Activated CD4-positive, CD25-positive, alpha-beta regulatory T cell treated with anti-CD3 and anti-CD28 coated beads, Interleukin-2, amount 50 U/mL, for 72 hours (primary cell): ENCODE data around the gene TAF1B.
"Not testable (repeated sequence)": the region's sequence is repeated elsewhere in the genome, so short reads cannot be mapped to it uniquely, and the experiment has no call there.

Source experiments
- DNase-seq: peaks from one replicate; pipeline ENCODE4 v3.0.0; 2021

The TAF1B gene

GRCh38 chr2:9835068-9835467 lies 8.2 kb upstream of the TAF1B start:
- DNase-seq, result not testable (repeated sequence)

- DNase-seq, result no peak
Measured at GRCh38 chr2:9836074-9836473, 7.2 kb upstream of the TAF1B start.

GRCh38 chr2:9836517-9836916 lies 6.8 kb upstream of the TAF1B start:
- DNase-seq, result no peak

GRCh38 chr2:9837451-9837850 lies 5.8 kb upstream of the TAF1B start:
- no peak for DNase-seq

DNA sequence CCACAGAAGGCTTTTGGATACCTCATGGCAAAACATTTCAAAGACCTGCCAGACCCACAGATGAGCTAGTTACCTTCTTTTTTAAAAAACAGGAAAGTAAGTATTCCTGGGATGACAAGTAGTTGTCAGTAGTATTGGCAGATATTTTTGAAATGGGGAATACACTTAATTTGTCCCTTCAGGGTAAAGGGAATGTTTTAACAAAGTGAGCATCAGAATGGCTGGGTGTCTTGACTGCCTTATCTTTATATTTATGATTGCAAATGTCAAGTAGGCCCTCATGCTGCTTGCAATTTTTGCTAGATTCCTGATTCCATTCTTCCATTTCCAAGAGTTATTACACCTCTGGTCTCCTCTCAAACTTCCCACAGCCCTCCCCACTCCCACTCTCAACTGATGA lies 4.9 kb upstream of the TAF1B start:
- DNase-seq, result no peak

GRCh38 chr2:9842487-9843228 lies 616 bp upstream of the TAF1B start:
- no peak for DNase-seq

DNA sequence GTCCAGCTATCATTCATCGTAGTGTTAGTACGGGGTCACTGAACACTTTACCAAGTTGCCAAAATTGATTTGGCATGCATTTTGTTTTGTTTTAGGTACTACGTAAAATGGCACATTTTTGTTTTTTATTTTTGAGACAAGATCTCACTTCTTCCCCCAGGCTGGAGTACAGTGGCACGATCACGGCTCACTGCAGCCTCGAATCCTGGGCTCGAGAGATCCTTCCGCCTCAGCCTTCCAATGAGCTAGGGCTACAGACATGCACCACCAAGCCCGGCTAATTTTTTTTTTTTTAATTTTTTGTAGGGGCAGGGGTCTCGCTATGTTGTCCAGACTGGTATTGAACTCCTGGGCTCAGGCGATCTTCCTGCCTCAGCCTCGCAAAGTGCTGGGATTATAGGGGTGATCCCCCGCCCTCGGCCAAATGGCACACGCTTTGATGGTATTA lies 786 bp downstream of the TAF1B start:
- DNase-seq, result no peak

GRCh38 chr2:9844576-9844975 lies 1.3 kb downstream of the TAF1B start:
- no peak for DNase-seq

DNA sequence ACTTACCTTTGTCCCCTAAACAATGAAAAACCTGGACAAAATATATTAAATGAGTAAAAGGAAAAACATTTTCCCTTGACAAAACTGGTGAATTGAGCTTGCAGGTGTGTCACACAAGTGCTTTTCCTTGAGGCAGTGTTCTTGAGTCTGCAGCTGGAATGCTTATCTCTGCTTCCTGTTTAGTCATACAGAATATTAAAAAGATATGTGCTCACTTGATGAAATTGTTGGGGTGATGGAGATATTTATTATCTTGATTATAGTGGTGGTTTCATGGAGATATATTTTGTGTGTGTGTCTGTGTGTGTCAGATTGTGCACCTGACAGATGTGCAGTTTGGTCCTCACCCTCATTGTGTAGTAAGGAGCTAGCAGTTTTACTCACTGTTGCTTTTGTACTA lies 3.3 kb downstream of the TAF1B start:
- DNase-seq, result no peak

- no peak for DNase-seq
Measured at GRCh38 chr2:9847140-9847539, 3.9 kb downstream of the TAF1B start.

DNA sequence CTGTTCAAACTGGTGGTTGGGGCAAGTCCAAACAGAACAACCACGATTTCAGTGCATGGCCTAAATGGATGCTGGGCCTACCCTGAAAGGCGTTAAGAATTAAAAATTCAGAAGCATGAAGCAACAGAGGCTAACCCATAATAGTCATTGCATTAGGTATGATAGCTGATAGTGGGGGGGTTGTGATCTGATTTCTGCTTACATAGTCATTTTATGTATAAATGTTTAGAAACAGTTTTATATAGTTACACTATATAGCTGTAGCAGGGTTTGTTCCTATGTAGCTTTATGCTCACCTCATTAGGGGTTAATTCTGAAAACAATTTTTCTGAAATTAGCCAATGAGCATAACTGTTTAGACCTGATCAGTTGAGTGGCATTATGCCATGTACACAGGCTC lies 9.6 kb downstream of the TAF1B start:
- DNase-seq, result no peak

DNA sequence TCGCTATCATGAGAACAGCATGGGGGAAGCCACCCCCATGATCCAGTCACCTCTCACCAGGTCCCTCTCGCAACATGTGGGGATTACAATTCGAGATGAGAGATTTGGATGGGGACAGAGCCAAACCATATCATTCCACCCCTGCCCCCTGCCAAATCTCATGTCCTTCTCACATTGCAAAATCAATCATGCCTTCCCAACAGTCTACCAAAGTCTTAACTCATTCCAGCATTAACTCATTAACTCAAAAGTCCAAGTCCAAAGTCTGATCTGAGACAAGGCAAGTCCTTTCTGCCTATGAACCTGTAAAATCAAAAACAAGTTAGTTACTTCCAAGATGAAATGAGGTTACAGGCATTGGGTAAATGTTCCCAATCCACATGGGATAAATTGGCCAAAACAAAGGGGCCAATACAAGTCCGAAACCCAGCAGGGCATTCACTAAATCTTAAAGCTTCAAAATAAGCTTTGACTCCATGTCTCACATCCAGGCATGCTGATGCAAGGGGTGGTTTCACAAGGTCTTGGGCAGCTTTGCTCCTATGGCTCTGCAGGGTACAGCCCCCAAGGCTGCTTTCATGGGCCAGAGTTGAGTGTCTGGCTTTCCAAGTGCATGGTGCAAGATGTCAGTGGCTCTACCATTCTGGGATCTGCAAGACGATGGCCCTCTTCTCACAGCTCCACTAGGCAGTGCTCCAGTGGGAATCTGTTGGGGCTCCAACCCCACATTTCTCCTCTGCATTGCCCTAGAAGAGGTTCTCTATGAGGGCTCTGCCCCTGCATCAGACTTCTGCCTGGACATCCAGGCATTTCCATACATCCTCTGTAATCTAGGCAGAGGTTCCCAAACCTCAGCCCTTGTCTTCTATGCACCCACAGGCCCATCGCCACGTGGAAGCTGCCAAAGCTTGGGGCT lies 14.8 kb downstream of the TAF1B start:
- no peak for DNase-seq

DNA sequence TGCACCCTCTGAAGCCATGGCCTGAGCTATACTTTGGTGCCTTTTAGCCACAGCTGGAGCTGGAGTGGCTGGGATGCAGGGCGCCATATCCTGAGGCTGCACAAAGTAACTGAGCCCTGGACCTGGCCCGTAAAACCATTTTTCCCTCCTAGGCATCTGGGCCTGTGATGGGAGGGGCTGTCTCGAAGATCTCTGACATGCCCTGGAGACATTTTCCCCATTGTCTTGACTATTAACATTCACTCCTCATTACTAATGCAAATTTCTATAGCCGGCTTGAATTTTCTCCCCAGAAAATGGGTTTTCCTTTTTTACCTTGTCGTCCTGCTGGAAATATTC lies 15.4 kb downstream of the TAF1B start:
- DNase-seq, result no peak

GRCh38 chr2:9860922-9861580 lies 17.8 kb downstream of the TAF1B start:
- DNase-seq, result not testable (repeated sequence)

GRCh38 chr2:9867881-9868280 lies 24.6 kb downstream of the TAF1B start:
- DNase-seq, result no peak

- DNase-seq, result no peak
Measured at GRCh38 chr2:9873337-9873736, 30.1 kb downstream of the TAF1B start.

GRCh38 chr2:9877026-9877425 lies 33.8 kb downstream of the TAF1B start:
- DNase-seq, result no peak

- DNase-seq, result no peak
Measured at GRCh38 chr2:9877726-9878125, 34.5 kb downstream of the TAF1B start.

DNA sequence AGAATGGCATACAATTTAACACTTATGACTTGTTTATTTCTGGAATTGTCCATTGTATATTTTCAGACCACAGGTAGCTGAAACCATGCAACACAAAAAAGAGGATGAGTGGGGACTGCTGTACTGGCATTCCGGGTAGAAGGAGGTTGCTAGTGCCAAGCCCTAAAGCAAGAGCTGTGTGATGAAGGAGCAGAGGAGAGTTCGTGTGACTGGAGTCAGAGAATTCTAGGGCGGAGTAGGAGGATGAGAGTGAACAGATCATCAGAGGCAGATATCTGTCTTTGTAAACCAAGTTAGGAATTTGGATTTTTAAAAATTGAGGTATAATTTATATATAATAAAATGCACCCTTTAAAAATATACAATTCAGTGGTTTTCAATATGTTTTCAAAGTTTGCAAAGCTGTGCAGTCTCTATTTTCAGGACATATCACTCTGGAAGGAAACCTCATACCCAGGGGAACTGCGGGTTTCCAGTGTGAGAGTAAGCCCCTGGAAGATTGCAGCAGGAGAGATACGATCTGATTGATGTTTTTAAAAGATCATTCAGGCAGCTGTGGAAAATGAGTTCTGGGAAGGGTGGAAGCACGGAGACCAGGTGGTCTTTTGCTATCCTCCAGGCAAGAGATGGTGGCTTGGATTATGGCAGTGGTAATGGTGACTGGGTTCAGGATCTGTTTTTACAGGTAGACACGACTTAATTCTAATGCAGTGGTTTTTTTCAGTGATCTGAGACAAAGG lies 36.4 kb downstream of the TAF1B start:
- no peak for DNase-seq

DNA sequence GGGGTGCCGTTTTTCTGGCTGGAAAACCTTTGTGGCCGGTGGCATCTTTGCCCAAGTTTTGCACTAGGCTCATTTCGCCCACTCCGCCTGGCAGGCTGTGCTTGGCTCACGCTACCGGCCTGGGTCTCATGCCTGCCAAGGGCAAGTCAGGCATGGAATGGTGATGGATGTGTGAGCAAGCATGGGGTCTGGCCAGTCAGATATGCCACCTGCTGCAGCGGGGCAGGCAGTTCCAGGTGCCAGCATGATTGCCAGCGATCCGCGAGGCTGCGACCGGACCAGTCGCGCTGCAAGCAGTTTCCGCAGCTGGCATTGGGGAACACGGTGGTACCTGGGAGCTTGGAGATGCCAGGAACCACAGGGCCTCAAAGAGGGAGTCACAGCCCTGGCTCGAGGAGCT lies 40.6 kb downstream of the TAF1B start:
- DNase-seq, result no peak

- no peak for DNase-seq
Measured at GRCh38 chr2:9884436-9884835, 41.2 kb downstream of the TAF1B start.

GRCh38 chr2:9885036-9885684 lies 41.9 kb downstream of the TAF1B start:
- no peak for DNase-seq

DNA sequence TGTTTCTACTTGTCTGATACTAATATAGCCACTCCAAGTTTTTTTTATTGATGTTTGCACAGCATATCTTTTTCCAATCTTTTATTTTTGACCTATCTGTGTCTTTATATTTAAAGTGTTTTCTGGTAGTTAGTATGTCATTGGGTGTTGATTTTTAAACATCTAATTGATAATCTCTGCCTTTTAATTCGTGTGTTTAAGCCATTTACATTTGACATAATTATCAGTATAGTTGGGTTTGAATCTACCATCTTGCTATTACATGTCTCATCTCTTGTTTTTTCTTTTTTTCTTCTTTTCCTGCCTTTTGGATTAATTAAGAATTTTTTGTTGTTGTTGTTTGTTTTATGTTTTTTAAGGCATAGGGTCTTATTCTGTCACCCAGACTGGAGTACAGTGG lies 44.2 kb downstream of the TAF1B start:
- no peak for DNase-seq
